Right cardiac atrium (tissue), 5 donors: ENCODE measurements around the gene PIK3C2B. TPM values are rescaled to one million over a fixed set of nuclear protein-coding genes. Genes with fewer than 3 reads are reported as not detected.
"Not testable (repeated sequence)": the region's sequence is repeated elsewhere in the genome, so short reads cannot be mapped to it uniquely, and the experiment has no call there.

Experiments used
- ATAC-seq, 2 donors: fragments of 200-7000 bp; cut with Tn5 transposase; one replicate each; pipeline versions ENCODE4 v1.8.0 to v1.9.1; 2020; ENCODE audit warnings: moderate library complexity in 2 of 2, mild to moderate bottlenecking in 1 of 2
- DNase-seq, 3 donors: peaks; one replicate each; pipeline ENCODE4 v3.0.0-alpha.2; 2020
- H3K27ac ChIP-seq: one replicate; pipeline ENCODE4 v1.5.1; 2013; ENCODE audit warnings: mild to moderate bottlenecking, low read length, control low read depth, moderate library complexity
- H3K27me3 ChIP-seq: one replicate; pipeline ENCODE4 v1.6.1; 2013; ENCODE audit not compliant: control insufficient read depth, insufficient read depth
- H3K4me1 ChIP-seq: one replicate; pipeline ENCODE4 v1.6.1; 2013; ENCODE audit warnings: low read length; ENCODE audit not compliant: control insufficient read depth, insufficient read depth
- H3K4me3 ChIP-seq: one replicate; pipeline ENCODE4 v1.5.1; 2013; ENCODE audit warnings: low read length, control low read depth
- H3K9me3 ChIP-seq: one replicate; pipeline ENCODE4 v1.6.1; 2013; ENCODE audit warnings: low read length; ENCODE audit not compliant: control insufficient read depth
- WGBS: extraction: QIAGEN DNeasy Blood & Tissue Kit; methylation state at CpG from one replicate; pipeline ENCODE4 v1.1.7; 2013; 5-methylcytosine and 5-hydroxymethylcytosine counted together
- intact Hi-C, 4 donors: fragments of 100-400 bp; cut with DNase I; formaldehyde crosslinking; loops; one replicate each; pipeline versions ENCODE4 v1.11.0 to v1.14.0; 2022 to 2023
- polyA plus RNA-seq: library from polyadenylated mRNA; stranded (reverse); fragments of 200-250 nt; gene quantifications from one replicate; pipeline ENCODE4 v1.2.3, GENCODE V29; 2013
- total RNA-seq, 4 donors: library from RNA; stranded (reverse); fragmentation: NEBNext Ultra II Directional; extraction: Animal tissue kit (Norgen Biotek cat#: 25700); gene quantifications; one replicate each; pipeline ENCODE4 v1.2.1, GENCODE V29; 2021
- donor health status: healthy with polysubstance abuse.
- donor health status: DM: no; HTN: yes; CAD: no.
- donor health status: DM: no; HTN: no; CAD: no.
- donor health status: DM: no; HTN: yes; CAD: no; lungs with severe emphysema.
- donor health status: DM: yes; HTN: yes; CAD: no.

Gene PIK3C2B
- total and polyA plus RNA-seq, 5 donors: 13.3 to 32.7 (median 28.8) TPM

DNA sequence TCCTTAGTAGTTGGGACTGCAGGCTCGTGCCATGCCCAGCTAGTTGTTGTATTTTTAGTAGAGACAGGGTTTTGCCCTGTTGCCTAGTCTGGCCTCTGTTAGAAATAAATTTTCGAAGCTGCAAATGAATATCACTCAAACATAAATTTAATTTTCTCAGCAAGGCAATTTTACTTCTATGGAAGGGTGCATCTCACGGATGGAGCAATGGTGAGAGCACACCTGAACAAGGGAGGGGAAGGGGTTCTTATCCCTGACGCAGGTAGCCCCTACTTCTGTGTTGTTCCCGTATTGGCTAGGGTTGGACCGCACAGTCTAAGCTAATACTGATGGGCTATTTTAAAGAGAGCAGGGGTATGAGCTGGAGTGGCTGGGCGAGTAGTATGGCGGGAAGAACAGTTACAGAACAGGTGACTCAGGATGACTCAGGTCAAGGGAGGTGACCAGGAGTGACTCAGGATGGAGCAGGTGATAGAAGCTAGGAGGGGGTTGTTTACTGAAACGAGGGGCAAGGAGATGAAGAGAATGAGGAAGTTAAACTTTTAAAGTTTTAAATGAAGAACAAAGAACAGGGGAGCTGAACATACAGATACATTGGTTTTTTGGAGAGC lies 29.1 kb upstream of the PIK3C2B start:
- H3K27ac ChIP-seq: no peak overlapping the region
- intact Hi-C loops: no loop called here
- WGBS: 96% methylated on average over 9 of the region's 9 CpGs
- H3K4me1 ChIP-seq: peaks cover 2% of the 10 kb centered on the region
- no peak for DNase-seq
- H3K9me3 ChIP-seq: no peaks in the 10 kb centered on the region
- H3K4me3 ChIP-seq: no peak overlapping the region
- no peak for ATAC-seq
- no peaks in the 10 kb centered on the region for H3K27me3 ChIP-seq

DNA sequence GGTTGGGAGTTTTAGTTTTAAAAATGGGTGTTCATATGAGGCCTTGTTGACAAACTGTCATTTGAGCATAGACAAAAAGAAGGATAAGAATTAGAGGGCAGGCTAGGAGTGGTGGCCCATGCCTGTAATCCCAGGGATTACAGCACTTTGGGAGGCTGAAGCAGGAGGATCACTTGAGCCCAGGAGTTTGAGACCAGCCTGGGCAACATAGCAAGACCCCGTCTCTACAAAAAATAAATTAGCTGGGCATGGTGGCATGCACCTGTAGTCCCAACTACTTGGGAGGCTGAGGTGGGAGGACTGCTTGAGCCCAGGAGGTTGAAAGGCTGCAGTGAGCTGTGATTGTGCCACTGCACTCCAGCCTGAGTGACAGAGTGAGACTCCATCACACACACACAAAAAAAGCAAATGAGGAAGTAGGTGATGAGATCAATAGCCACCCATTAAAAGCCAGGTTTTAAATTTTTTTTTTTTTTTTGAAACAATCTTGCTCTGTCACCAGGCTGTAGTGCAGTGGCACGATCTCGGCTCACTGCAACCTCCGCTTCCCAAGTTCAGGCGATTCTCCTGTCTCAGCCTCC lies 27.4 kb upstream of the PIK3C2B start:
- H3K9me3 ChIP-seq, H3K4me3 ChIP-seq, H3K27ac ChIP-seq, DNase-seq, H3K27me3 ChIP-seq, H3K4me1 ChIP-seq, intact Hi-C loops, ATAC-seq: not testable (repeated sequence)
- WGBS: 91% methylated on average over 5 of the region's 5 CpGs

DNA sequence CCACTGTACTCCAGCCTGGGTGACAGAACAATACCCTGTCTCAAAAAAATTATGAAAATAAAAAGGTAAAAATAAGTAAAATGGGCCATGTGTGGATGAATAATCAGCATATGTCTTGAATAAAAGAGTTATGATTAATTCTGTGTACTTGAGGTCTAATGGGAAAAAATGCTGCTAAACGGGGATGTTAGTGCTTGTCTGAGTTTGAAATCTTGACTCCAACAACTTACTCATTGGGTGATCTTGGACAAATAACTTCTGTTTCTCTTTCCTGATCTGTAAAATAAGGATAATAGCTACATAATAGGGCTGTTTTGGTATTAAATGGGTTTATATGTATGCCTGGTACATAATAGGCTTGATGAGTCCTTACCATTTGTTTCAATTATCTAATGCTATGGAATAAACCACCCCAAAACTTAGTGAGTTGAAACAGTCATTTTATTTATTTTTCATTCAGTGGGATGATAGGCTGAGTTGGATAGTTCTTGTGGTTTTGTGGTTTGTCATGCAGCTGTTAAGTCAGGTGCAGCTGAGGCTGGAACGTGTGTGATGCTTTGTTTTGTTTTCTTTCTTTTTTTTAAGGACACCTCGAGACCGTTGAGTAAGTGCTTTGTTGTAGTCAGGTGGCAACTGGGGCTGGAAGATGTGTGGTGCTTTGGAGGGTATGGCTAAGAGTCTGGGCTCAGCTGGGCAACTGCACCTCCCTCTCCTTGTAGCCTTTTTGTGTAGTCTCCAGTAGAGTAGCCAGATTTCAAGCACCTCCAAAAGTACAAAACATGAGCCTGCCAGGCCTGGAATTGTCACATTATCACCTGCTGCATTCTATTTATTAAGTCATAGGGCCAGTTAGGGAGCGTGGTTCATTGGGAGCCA lies 26.5 kb upstream of the PIK3C2B start:
- Histone ChIP-seq H3K4me3 (no peak overlapping the region), H3K27me3 (no peaks in the 10 kb centered on the region), H3K4me1 (peaks cover 9% of the 10 kb centered on the region), H3K27ac (no peak overlapping the region), H3K9me3 (no peaks in the 10 kb centered on the region)
- ATAC-seq: no peak
- DNase-seq: no peak
- WGBS: 68% methylated on average over 5 of the region's 5 CpGs
- intact Hi-C loops: no loop called here

DNA sequence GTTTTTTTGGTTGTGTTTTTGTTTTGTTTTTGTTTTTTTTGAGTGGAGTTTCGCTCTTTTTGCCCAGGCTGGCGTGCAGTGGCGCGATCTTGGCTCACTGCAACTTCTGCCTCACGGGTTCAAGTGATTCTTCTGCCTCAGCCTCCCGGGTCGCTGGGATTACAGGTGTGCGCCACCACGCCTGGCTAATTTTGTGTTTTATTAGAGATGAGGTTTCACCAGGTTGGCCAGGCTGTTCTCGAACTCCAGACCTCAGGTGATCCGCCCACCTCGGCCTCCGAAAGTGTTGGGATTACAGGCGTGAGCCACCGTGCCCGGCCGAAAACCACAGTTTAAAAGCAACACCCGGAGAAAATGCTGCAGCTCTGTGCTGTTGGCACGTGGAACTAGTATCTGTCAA lies 22.8 kb upstream of the PIK3C2B start:
- ATAC-seq, intact Hi-C loops, H3K27me3 ChIP-seq, H3K4me1 ChIP-seq, H3K27ac ChIP-seq, H3K9me3 ChIP-seq: not testable (repeated sequence)
- H3K4me3 ChIP-seq: peak overlapping the region; percentile 59
- WGBS: 81% methylated on average over 19 of the region's 19 CpGs
- peak in 1 of 3 donors; percentile 62 for DNase-seq

DNA sequence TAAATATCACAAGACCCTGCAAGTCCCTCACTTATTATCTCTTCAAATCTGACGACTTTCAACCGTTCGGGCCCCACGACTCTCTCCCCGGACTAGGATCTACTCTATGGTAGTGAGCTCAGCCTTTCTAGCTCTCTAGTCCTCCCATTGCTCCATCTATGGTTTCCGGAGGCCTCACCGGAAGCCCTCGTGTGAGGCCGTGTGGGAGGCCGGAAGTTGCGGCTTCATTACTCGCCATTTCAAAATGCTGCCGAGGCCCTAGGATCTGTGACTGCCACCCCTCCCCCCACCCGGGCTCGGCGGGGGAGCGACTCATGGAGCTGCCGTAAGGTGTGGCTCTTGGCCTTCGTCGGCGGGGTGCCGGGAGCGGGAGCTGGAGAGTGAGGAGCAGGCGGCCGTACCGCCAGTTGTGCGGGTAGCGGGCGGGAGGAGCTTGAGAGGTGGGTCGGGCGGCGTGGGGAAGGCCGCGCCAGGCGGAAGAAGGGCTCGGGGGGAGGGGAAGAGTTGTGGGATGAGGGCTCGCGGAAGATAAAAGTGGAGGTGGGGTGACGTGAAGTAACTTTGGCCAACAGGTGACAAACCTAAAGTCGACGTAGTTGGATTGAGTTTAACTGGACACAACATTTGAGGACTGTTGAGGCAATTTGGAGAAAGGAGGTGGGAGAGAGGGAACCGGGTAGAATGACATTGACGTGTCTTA lies 21.7 kb upstream of the PIK3C2B start, which contains the start of gene MDM4:
MDM4 (plus strand) TSS at position 227 of the 700 bp plus-strand sequence. CDS start 9,113 bp downstream, outside the sequence.
- Histone ChIP-seq H3K4me1 (peaks cover 9% of the 10 kb centered on the region), H3K4me3 (peak within 1 kb of the TSS; percentile 59), H3K9me3 (no peaks in the 10 kb centered on the region), H3K27ac (peak within 1 kb of the TSS; percentile 62), H3K27me3 (no peaks in the 10 kb centered on the region)
- intact Hi-C loops: no loop called here
- peak; percentile 92 to 95 (median 94) for DNase-seq
- ATAC-seq: peak; percentile 99
- under 1% methylated on average over 43 of the region's 43 CpGs for WGBS

DNA sequence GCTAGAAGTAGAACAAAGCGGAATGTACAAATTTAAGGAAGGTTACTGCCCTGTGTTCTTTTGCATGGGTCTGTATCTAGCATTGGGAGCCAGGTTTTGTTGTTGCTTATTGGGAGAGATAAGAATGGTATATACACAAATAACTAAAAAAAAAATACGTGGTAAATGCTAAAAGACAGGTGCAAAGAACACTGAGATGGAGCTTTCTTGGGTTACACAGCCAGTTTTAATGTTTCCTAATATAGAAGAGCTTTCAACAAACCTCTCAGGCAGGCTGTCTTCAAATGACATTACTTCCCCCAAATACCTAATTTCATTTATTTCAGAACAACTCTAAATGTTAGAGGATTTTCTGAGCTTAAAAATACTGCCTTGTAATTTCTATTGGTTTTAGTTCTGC lies 20.2 kb upstream of the PIK3C2B start:
- DNase-seq: no peak
- WGBS: 71% methylated on average over 2 of the region's 2 CpGs
- no peak for ATAC-seq
- Histone ChIP-seq H3K27me3 (no peaks in the 10 kb centered on the region), H3K4me3 (no peak overlapping the region), H3K27ac (no peak overlapping the region), H3K9me3 (no peaks in the 10 kb centered on the region), H3K4me1 (peaks cover 7% of the 10 kb centered on the region)
- intact Hi-C loops: no loop called here

DNA sequence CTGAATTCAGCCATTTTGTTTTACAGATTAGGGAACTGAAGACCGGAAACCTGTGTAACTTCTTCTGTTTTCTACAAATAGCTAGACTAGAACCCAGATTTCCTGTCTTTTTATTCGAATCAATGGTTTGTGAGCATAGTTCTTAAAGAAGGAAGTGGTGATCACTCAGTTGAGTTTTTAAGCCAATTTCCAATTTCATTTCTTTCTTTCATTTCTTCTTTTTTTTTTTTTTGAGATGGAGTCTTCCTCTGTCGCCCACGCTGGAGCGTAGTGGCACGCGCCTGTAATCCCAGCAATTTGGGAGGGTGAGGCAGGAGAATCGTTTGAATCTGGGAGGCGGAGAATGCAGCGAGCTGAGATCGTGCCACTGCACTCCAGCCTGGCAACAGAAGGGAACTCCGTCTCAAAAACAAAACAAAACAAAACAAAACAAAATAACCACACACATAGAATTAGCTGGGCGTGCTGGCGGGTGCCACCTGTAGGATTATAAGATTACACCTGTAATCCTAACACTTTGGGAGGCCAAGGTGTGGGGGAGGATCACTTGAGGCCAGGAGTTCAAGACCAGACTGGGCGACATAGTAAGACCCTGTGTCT lies 18.6 kb upstream of the PIK3C2B start:
- peak in 2 of 3 donors; percentile 56 to 62 for DNase-seq
- Histone ChIP-seq H3K4me1 (peaks cover 7% of the 10 kb centered on the region), H3K9me3 (no peaks in the 10 kb centered on the region), H3K27ac (peak overlapping the region; percentile 46), H3K27me3 (no peaks in the 10 kb centered on the region), H3K4me3 (peak overlapping the region; percentile 23)
- intact Hi-C loops: no loop called here
- ATAC-seq: no peak
- 62% methylated on average over 15 of the region's 15 CpGs for WGBS

DNA sequence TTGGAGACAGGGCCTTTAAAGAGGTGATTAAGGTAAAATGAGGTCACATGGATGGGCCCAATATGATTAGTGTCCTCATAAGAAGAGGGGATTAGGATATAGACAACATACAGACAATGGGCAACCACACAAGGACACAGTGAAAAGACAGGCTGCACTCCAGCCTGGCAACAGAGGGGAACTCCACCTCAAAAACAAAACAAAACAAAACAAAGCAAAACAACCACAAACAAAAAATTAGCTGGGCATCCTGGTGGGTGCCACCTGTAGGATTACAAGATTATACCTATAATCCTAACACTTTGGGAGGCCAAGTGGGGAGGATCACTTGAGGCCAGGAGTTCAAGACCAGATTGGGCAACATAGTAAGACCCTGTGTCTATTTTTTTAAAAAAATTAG lies 16.8 kb upstream of the PIK3C2B start:
- no peaks in the 10 kb centered on the region for H3K9me3 ChIP-seq
- no peak for ATAC-seq
- intact Hi-C loops: no loop called here
- H3K27me3 ChIP-seq: no peaks in the 10 kb centered on the region
- no peak for DNase-seq
- no peaks in the 10 kb centered on the region for H3K4me1 ChIP-seq
- H3K27ac ChIP-seq: no peak overlapping the region
- no peak overlapping the region for H3K4me3 ChIP-seq

DNA sequence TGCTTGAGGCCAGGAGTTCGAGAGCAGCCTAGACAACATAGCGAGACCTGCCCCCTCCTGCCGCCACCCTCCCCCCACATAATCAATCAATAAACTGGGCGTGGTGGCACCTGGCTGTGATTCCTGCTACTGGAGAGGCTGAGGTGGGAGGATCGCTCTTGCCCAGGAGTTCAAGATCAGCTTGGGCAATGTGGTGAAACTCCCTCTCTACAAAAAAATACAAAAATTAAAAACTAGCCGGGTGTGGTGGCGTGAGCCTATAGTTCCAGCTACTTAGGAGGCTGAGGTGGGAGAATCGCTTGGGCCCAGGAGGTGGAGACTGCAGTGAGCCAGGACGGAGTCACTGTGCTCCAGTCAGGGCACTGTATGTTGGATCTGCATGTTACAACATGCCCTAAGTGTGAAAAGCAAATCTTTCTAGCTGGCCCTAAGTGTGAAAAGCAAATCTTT lies 14.6 kb upstream of the PIK3C2B start:
- intact Hi-C loops: no loop called here
- H3K4me1 ChIP-seq: no peaks in the 10 kb centered on the region
- no peaks in the 10 kb centered on the region for H3K9me3 ChIP-seq
- no peak overlapping the region for H3K4me3 ChIP-seq
- no peaks in the 10 kb centered on the region for H3K27me3 ChIP-seq
- no peak overlapping the region for H3K27ac ChIP-seq
- 91% methylated on average over 9 of the region's 9 CpGs for WGBS
- no peak for ATAC-seq
- no peak for DNase-seq

DNA sequence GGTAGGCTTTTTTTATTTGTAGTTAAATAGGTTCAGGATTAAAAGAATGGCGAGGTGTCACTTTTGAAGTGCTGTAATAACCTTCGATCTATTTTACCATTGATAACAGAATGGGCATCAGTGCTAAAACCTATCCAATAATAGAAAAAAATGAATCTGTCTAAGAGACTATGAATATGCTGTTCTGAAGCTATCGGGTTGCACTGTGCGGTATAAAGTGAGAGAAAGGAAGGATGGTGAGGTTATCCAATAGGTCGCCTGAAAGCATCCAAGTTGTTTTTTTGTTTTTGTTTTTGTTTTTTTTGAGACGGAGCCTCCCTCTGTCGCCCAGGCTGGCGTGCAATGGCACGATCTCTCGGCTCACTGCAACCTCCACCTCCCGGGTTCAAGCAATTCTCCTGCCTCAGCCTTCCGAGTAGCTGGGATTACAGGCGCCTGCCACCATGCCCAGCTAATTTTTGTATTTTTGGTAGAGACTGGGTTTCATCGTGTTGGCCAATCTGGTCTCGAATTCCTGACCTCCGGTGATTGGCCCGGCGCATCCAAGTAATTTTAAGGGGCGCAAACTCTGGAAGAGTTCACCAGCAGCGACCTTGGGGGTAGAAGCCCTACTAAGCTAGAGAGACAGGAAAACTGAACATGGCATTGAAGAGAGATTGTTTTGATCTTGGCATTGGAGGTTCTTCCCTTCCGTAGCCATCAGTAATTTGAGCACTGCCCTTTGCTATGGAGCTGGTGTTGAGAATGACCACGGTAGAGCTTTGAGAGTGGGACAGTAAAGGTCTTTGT lies 12.9 kb upstream of the PIK3C2B start:
- H3K27me3 ChIP-seq: no peaks in the 10 kb centered on the region
- intact Hi-C loops: no loop called here
- peak overlapping the region; percentile 96 for H3K4me3 ChIP-seq
- no peaks in the 10 kb centered on the region for H3K4me1 ChIP-seq
- H3K9me3 ChIP-seq: no peaks in the 10 kb centered on the region
- H3K27ac ChIP-seq: peak overlapping the region; percentile 85
- 3% methylated on average over 22 of the region's 22 CpGs for WGBS
- ATAC-seq (peak; percentile 15 to 25), DNase-seq (peak in 1 of 3 donors; percentile 62)
